IMR-90 (cell line): ENCODE data around the gene TNS3. TPM values are rescaled to one million over a fixed set of nuclear protein-coding genes. Genes with fewer than 3 reads are reported as not detected.

Source experiments
- ATAC-seq: fragments of 200-7000 bp; cut with Tn5 transposase; 2 replicates; pipeline ENCODE4 v1.9.1; 2020; ENCODE audit warnings: low read depth, mild to moderate bottlenecking, moderate library complexity
- BruUV-seq: library from RNA; stranded (reverse); fragments of 400-500 nt; replicated peaks from 2 replicates; lab custom pipeline; 2021; lab: Mats Ljungman, UMichigan
- CTCF ChIA-PET: fragments of 300-600 bp; formaldehyde crosslinking; extraction: SDS; loops from one replicate; lab custom pipeline; 2021; ENCODE audit warnings: antibody characterized with exemption; lab: Yijun Ruan, JAX
- POLR2A ChIA-PET: fragments of 300-600 bp; sonication (Branson Sonifier 250); formaldehyde crosslinking; loops from one replicate; lab custom pipeline; 2022; ENCODE audit warnings: antibody characterized with exemption; ENCODE audit not compliant: unreplicated experiment; lab: Charles Lee
- DNase-seq: peaks from one replicate; pipeline ENCODE4 v3.0.0; 2013
- H2AFZ ChIP-seq: replicated peaks from 2 replicates; pipeline ENCODE3; 2013; ENCODE audit warnings: low read length, mild to moderate bottlenecking; ENCODE audit not compliant: poor library complexity
- H2AK5ac ChIP-seq: 2 replicates; pipeline ENCODE4 v1.6.1; 2013; ENCODE audit warnings: low read depth, low read length, inconsistent platforms
- H2AK9ac ChIP-seq: replicated peaks from 2 replicates; pipeline ENCODE3; 2013; ENCODE audit warnings: mild to moderate bottlenecking, low read depth, low read length, moderate library complexity; ENCODE audit not compliant: poor library complexity
- H2BK120ac ChIP-seq: 2 replicates; pipeline ENCODE4 v1.6.1; 2013; ENCODE audit warnings: low read depth, low read length, inconsistent platforms
- H2BK15ac ChIP-seq: 3 replicates; pipeline ENCODE4 v1.6.1; 2013; ENCODE audit warnings: low read depth, low read length, inconsistent platforms
- H2BK20ac ChIP-seq: 2 replicates; pipeline ENCODE4 v1.6.1; 2013; ENCODE audit warnings: low read depth, mild to moderate bottlenecking, inconsistent platforms, low read length, moderate library complexity
- H2BK5ac ChIP-seq: 2 replicates; pipeline ENCODE4 v1.6.1; 2013; ENCODE audit warnings: mild to moderate bottlenecking, low read depth, low read length, inconsistent platforms; ENCODE audit not compliant: poor library complexity, severe bottlenecking
- H3K14ac ChIP-seq: replicated peaks from 2 replicates; pipeline ENCODE4 v1.6.1; 2013; ENCODE audit warnings: low read depth, low read length, inconsistent platforms
- H3K18ac ChIP-seq: 2 replicates; pipeline ENCODE4 v1.6.1; 2013; ENCODE audit warnings: low read depth, low read length, control low read depth
- H3K23ac ChIP-seq: 2 replicates; pipeline ENCODE4 v1.6.1; 2013; ENCODE audit warnings: low read depth, low read length, inconsistent platforms
- H3K27ac ChIP-seq: 2 replicates; pipeline ENCODE4 v1.5.1; 2013; ENCODE audit warnings: mild to moderate bottlenecking, control low read depth, low read length; ENCODE audit not compliant: insufficient read depth
- H3K27me3 ChIP-seq: 2 replicates; pipeline ENCODE4 v1.6.1; 2013; ENCODE audit warnings: low read length; ENCODE audit not compliant: control insufficient read depth, insufficient read depth
- H3K36me3 ChIP-seq: 2 replicates; pipeline ENCODE4 v1.6.1; 2013; ENCODE audit warnings: low read length, mixed read lengths; ENCODE audit not compliant: control insufficient read depth, insufficient read depth
- H3K4ac ChIP-seq: 2 replicates; pipeline ENCODE4 v1.6.1; 2013; ENCODE audit warnings: low read depth, low read length, inconsistent platforms
- H3K4me1 ChIP-seq: 2 replicates; pipeline ENCODE4 v1.6.1; 2013; ENCODE audit warnings: low read length, mixed read lengths; ENCODE audit not compliant: control insufficient read depth, insufficient read depth
- H3K4me2 ChIP-seq: 2 replicates; pipeline ENCODE4 v1.6.1; 2013; ENCODE audit warnings: low read depth, mild to moderate bottlenecking, control low read depth, low read length, moderate library complexity
- H3K4me3 ChIP-seq: 2 replicates; pipeline ENCODE4 v1.5.1; 2013; ENCODE audit warnings: low read depth, mild to moderate bottlenecking, control low read depth, low read length, moderate library complexity; ENCODE audit not compliant: insufficient read depth
- H3K56ac ChIP-seq: 2 replicates; pipeline ENCODE4 v1.6.1; 2013; ENCODE audit warnings: low read length, inconsistent platforms; ENCODE audit not compliant: insufficient read depth; ENCODE audit errors: extremely low read depth
- H3K79me1 ChIP-seq, 2 experiments: 2 replicates each; pipeline ENCODE4 v1.6.1; 2013; ENCODE audit warnings: low read length in 2 of 2, inconsistent platforms in 1 of 2, low read depth in 1 of 2
- H3K9ac ChIP-seq: 2 replicates; pipeline ENCODE4 v1.6.1; 2013; ENCODE audit warnings: low read depth, low read length, control low read depth
- H3K9me1 ChIP-seq: 2 replicates; pipeline ENCODE4 v1.6.1; 2013; ENCODE audit warnings: low read length, inconsistent platforms; ENCODE audit not compliant: insufficient read depth
- H3K9me3 ChIP-seq: 2 replicates; pipeline ENCODE4 v1.6.1; 2013; ENCODE audit warnings: low read length; ENCODE audit not compliant: control insufficient read depth, insufficient read depth
- H4K20me1 ChIP-seq: 2 replicates; pipeline ENCODE4 v1.6.1; 2013; ENCODE audit warnings: low read length, inconsistent platforms; ENCODE audit not compliant: insufficient read depth
- H4K5ac ChIP-seq: 2 replicates; pipeline ENCODE4 v1.6.1; 2013; ENCODE audit warnings: mild to moderate bottlenecking, low read depth, low read length, control low read depth
- H4K8ac ChIP-seq, 2 experiments: 2 replicates each; pipeline ENCODE4 v1.6.1; 2013; ENCODE audit warnings: low read depth in 2 of 2, low read length in 2 of 2, control low read depth in 1 of 2, inconsistent platforms in 1 of 2
- H4K91ac ChIP-seq: 2 replicates; pipeline ENCODE4 v1.6.1; 2013; ENCODE audit warnings: low read depth, low read length, inconsistent platforms; ENCODE audit not compliant: insufficient read depth
- BHLHE40 ChIP-seq: fragments of 150-350 bp; IDR thresholded peaks from 2 replicates; pipeline ENCODE4 v1.6.1; 2016; ENCODE audit warnings: mild to moderate bottlenecking, low read depth, low read length
- MAZ ChIP-seq: IDR thresholded peaks from 2 replicates; pipeline ENCODE4 v1.6.1; 2012; ENCODE audit warnings: low read depth, mild to moderate bottlenecking, low read length, improper control_type of control experiment, moderate library complexity, borderline replicate concordance
- NFE2L2 ChIP-seq: fragments of 150-350 bp; IDR thresholded peaks from 2 replicates; pipeline ENCODE4 v1.6.1; 2016; ENCODE audit warnings: low read depth, mild to moderate bottlenecking, low read length
- RFX5 ChIP-seq: IDR thresholded peaks from 2 replicates; pipeline ENCODE4 v1.8.0; 2012; ENCODE audit warnings: low read depth, mild to moderate bottlenecking, low read length, moderate library complexity
- SMC3 ChIP-seq: fragments of 150-350 bp; IDR thresholded peaks from 2 replicates; pipeline ENCODE4 v1.6.1; 2016; ENCODE audit warnings: low read depth, mild to moderate bottlenecking, antibody characterized with exemption, low read length, moderate library complexity
- USF2 ChIP-seq: fragments of 150-350 bp; IDR thresholded peaks from 2 replicates; pipeline ENCODE4 v1.6.1; 2017; ENCODE audit warnings: mild to moderate bottlenecking, antibody characterized with exemption, low read length, low read depth
- WGBS, 2 experiments: methylation state at CpG; one replicate each; pipeline versions ENCODE4 v1.1.5 to v1.1.7; 2013; ENCODE audit warnings: missing lambda C conversion rate in 2 of 2; ENCODE audit not compliant: insufficient read length in 1 of 2; ENCODE audit errors: extremely low coverage in 2 of 2; 5-methylcytosine and 5-hydroxymethylcytosine counted together
- dilution Hi-C: fragments of 300-500 bp; cut with HindIII; formaldehyde crosslinking; loops from one replicate; pipeline ENCODE4 v1.14.3; 2018; ENCODE audit warnings: low sequenced_read_pairs; ENCODE audit not compliant: unreplicated experiment
- in situ Hi-C: fragments of 300-500 bp; cut with MboI; formaldehyde crosslinking; loops from 3 replicates; pipeline ENCODE4 v1.14.3; 2019; ENCODE audit warnings: low sequenced_read_pairs, inconsistent platforms, mixed read lengths
- intact Hi-C: fragments of 100-400 bp; cut with micrococcal nuclease; formaldehyde crosslinking; loops from 2 replicates; pipeline ENCODE4 v1.10.0; 2022
- polyA plus RNA-seq, 3 experiments: library from polyadenylated mRNA; depleted of rRNA; stranded (reverse); fragments of >200 nt; gene quantifications; 2 replicates each; pipeline ENCODE4 v1.2.3, GENCODE V29; 2012; ENCODE audit warnings: low replicate concordance in 1 of 3
- total RNA-seq: library from RNA; depleted of rRNA; stranded (reverse); fragments of >200 nt; gene quantifications from 2 replicates; pipeline ENCODE4 v1.2.3, GENCODE V29; 2012

TNS3 gene
- total and polyA plus RNA-seq, 2 of the 4 experiments (the other 2 are of a cell fraction): 64.3 to 79.2 TPM

GRCh38 chr7:47354831-47355541, 226.9 kb downstream of the TNS3 start:
- POLR2A ChIA-PET: no interaction called here
- Histone ChIP-seq H3K4me2 (no peak overlapping the region), H3K4me3 (no peak overlapping the region), H3K79me1 (peaks cover 45 to 95% of the 10 kb centered on the region in 2 experiments), H2AK5ac (no peak overlapping the region), H3K9me1 (peaks cover 35% of the 10 kb centered on the region), H3K9ac (no peak overlapping the region), H4K20me1 (peaks cover 93% of the 10 kb centered on the region), H3K27ac (no peak overlapping the region), H3K4me1 (no peaks in the 10 kb centered on the region), H3K4ac (no peak overlapping the region), H3K14ac (no peak overlapping the region), H2BK120ac (no peak overlapping the region), H2BK20ac (no peak overlapping the region), H4K8ac (no peak overlapping the region), H3K27me3 (no peaks in the 10 kb centered on the region), H3K9me3 (no peaks in the 10 kb centered on the region), H2BK5ac (no peak overlapping the region), H4K5ac (no peak overlapping the region), H3K23ac (no peak overlapping the region), H2AFZ (peak overlapping the region; percentile 33), H3K36me3 (peaks cover 26% of the 10 kb centered on the region), H2BK15ac (no peak overlapping the region), H3K56ac (no peak overlapping the region), H2AK9ac (no peak overlapping the region), H4K91ac (no peak overlapping the region), H3K18ac (no peak overlapping the region)
- no TSS peak for BruUV-seq
- intact Hi-C loops: no loop called here
- dilution Hi-C loops: no loop called here
- TF ChIP-seq SMC3: no peak
- TF ChIP-seq USF2: no peak
- no peak for TF ChIP-seq NFE2L2
- TF ChIP-seq RFX5: no peak
- no peak for TF ChIP-seq MAZ
- TF ChIP-seq BHLHE40: no peak
- CTCF ChIA-PET: no interaction called here
- ATAC-seq (no peak), DNase-seq (no peak)
- in situ Hi-C loops: no loop called here
- WGBS, 2 experiments: 92% methylated on average over 9 of the region's 22 CpGs; no CpG with 5 or more reads in 1 of the 2 experiments
